Stimulated activated CD8-positive, alpha-beta memory T cell treated with anti-CD3 and anti-CD28 coated beads, Interleukin-15, amount 100 ng/mL, for 48 hours (primary cell): Measurements from ENCODE around the gene USO1.

ENCODE experiments used
- DNase-seq, 2 donors: peaks; one replicate each; pipeline ENCODE4 v3.0.0-alpha.2; 2020; ENCODE audit warnings: low read depth in 2 of 2

Gene USO1

DNA sequence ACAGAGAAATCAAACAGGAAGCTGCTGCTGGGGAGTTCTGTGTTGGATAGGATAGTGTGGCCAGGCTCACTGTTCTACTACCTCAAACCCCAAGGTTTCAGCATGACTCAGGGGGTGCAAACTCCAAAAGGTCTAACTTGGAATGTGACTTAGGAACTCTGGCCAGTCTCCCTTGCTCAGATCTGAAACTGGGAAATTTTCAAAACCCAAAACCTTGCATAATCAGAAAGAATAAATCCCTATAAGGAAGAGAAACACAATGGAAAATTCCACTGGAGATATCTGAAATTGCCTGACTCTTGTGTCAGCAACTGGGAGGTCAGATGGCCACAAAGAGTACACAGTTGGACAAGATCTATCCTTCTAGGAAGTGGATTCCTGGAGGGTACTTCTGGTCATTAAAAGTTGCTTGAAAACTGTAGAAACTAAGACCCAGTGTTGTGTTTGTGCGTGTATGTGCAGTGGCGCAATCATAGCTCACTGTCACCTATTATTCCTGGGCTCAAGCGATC, 119.8 kb downstream of the USO1 start:
- DNase-seq = no peak

DNA sequence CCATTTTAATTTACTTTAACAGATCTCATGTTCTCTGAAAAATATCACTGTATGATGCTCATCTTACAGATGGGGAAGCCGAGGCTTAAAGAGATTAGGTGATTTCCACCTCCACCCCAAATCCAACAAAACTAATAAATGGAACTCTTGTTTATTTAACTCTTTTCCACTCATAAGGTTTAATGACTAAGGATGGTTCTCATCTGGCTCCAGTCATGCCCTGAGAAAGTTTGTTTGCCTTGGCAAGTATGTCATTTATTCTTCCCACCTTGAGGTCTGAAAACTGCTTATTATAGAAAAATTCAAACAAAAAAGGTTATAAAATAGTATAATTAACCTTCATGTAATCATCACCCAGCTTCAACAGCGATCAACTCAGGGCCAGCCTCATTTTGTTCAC, 121.6 kb downstream of the USO1 start:
- DNase-seq = no peak

GRCh38 chr4:75848171-75848760, 123.9 kb downstream of the USO1 start:
- DNase-seq = peak in 1 of 2 donors; percentile 1

DNA sequence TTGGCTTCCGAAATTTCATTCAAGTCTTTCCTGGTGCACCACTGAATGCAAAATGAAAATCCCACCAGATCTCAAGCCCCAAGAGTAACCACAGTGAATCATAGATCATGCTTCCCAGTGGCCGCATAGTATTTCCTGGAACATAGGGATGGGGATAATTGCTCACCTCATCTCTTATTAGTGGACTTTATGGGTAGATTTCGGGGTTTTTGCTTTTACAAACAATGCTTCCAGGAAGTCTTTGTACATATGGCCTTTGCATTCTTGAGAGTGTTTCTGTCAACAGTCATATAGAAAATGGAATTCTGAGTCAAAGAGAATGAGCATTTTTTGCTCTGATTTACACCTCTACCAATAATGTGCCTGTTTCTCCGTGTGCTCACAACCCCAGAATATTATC, 124.5 kb downstream of the USO1 start:
- no peak for DNase-seq

DNA sequence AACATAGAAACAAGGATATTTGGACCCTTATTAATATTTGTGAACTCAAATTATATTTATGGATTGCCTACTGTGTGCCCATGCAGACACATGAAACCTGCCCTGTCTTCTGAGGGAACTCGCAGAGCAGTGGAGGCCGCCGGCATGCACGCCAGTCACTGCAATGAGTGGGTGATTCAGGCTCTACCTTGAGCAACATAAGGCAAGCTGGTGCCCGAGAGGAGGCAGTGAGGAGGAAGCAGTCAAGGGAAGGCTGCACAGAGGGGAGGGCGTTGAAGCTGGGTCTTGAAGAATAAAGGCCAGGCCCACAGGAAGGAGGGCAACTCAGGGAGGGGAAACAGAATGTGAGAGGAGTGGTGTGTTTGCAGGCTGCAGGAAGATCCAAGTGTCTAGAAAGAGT, 125.1 kb downstream of the USO1 start:
- DNase-seq = no peak

GRCh38 chr4:75858721-75859120, 134.3 kb downstream of the USO1 start:
- DNase-seq = no peak

DNA sequence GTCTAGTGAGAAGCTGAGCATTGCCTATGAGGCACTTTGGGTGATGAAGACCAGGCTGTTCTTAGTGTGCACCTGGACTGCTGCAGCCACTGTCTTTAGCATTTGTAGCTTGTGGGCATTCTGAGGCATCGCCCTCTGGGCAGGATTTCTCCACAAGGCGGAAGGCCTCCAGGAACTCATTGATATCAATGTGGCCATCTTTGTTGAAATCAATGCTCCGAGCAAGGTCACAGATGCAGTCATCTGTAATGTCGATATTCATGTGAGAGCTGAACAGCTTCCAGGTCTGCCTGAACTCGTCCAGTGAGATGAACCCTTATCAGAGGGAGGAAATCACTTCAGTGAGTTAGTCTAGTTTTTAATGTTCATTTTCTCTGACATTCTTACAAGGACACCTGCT, 136.2 kb downstream of the USO1 start:
- DNase-seq = no peak
